GF-D8 (cell line): ENCODE results near the gene GNAQ.
"Not testable (repeated sequence)": the region's sequence is repeated elsewhere in the genome, so short reads cannot be mapped to it uniquely, and the experiment has no call there.

Source experiments
- DNase-seq: peaks from one replicate; lab custom pipeline; 2025; lab: John Stamatoyannopoulos, UW

The GNAQ gene

DNA sequence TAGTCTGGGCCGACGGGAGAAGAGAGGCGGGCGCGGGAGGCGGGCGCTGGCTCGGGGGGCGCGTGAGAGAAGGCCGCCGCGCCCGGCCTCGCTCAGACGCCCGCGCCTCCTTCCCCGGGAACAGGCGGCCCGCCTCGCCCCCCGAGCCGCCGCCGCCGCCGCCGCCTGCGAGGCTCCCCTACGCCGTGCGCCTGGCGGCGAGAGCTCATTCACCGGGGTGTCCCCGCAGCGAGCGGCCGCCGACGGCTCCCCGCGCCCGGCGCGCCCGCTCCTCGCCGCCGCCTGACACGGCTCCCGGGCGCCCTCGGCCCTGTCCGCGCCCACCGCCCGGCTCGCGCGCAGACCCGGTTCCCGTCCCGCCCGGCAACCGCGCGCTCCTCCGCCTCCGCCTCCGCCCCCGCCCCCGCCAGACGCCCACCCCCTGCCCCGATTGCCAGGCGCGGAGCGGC, at the start of gene GNAQ:
Gene GNAQ, minus strand, starts transcription at position 368 of the 449 bp plus-strand sequence. CDS start 576 bp downstream, outside the sequence.
- no peak for DNase-seq

DNA sequence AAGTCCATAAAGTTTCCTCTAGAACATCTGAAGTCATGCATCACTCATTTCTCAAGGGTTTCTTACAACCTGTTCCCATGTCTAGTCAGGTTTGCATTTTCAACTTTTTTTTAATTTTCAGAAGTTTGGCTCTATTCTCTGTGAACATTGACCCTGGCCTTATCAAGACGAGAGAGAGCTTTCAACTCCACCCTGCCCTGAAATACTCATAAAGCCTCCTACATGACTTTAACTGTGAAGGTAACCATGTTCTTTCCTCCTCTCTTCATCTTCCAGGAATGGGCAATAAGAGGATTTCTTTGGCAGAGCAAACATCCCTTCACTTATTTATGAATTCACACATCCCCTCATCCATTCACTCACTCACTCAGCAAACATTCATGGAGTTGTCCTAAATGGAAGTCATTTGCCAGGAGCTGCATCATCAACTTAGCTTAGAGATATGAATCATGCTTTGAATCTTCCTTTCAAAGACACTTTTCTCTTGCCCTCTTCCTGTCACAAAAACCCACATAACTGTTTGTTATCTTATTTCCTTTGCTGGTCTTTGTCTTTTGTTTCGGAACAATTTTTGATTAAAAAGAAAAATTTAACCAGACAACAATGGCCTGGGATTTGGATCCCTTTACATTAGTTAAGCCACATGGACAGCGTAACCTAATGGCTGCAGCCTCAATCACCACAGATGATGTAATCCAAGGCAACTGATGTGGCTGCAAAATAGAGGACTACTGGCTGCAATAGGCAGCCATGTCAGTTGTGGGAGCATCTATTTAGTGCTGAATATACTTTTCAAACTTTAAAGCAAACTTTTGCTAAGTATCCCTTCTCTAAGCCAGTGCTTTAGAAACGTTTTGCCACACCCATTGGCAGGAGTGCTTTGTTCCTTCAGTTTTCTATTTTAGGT, 43.0 kb upstream of the GNAQ start:
- no peak for DNase-seq

DNA sequence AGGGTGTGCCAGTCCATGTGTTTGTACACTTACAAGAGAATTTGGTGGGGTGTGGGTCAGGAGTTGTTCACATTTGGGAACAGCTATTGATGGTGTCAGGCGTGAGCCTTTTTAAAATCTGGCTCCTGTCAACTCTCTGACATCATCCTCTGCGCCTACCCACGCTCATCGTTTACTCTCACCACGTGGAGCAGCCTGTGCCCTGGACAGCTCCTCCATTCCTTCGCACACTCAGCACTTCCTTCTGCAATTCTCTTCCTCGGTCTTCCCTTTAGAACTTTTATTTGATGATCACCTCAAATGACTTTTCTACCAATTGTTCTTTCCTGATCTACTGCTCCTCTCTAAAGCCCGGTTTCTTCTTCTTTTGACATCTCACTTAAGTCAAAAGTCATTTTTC, 42.1 kb upstream of the GNAQ start:
- DNase-seq = no peak

DNA sequence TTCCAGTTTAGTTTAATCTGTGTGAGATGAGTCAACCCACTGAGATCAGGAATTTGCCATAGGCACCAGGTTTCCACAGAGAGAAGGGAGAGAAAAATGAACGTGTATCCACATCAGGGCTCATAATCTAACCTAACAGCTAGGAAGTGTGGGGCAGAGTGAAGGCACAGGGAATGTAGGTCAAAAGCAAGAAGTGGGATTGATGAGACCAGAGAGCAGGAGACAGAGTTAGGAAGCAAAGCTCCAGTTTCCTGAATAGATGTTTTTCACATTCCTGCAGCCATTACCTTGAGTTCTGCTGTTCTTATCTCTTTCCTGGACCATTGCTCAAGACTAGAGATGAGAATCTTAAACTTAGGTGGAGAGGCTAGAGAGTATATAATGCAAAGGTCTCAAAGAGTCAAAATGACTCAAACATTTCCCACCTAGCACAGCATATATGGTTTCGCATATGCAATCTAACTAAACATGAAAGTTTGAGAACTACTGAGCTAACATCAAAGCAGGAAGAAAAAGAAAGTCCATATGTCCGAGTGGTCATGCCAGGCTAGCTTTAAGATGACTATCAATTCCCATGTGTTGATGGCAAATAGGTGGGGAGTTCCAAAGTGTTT, 41.1 kb upstream of the GNAQ start:
- no peak for DNase-seq

DNA sequence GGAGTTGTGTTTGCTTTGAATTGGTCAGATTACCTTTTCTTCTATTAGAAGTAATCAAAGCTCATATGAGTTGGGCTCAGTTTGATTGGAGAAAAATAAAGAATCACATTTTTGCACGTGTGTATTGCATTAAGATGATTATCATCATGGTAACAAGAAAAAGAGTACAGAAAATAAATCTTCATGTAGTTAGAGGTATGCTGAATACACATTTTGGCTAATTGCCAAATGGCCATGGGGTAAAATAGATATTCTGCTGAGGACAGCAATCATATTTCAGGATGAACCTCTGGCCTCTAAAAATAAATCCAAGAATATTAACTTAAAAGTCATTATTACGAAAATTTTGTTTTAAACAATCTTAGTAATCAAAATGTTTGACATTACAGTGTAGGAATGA, 38.9 kb upstream of the GNAQ start:
- no peak for DNase-seq

DNA sequence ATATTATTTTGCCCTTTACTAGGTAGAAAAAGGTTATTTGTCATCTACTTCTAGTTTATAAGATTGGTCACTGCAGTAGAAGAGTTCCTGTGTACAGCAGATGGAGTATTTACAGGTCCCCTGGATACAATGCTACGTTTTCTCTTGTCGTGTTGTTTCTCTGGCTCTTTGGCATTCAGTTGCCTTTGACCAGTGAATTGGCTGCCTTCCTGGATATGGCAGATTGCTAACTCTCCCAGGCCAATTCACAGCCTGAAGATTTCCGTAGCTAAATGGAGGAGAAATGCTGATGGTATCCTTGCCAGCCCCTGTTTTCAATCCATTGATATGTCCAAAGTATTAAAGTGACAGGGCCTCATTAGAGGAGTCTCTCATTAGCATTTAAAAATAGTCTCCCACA, 32.5 kb upstream of the GNAQ start:
- no peak for DNase-seq

DNA sequence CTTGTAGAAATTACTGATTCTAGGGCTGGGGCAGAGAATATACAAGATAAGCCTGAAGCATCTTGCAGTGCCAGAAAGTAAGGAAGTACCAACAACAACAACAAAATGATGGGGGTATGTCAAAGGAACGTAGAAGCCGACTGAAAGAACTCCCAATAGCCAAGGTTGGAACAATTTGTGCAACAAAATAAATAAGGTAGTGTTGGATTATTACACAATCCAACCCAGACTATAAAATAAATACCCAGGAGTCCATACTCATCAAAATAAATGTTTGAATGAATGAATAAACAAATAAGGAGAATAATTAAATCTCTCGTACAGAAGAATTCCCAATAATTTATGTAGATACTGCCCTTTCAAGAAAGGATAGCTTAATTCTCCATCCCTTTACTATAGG, 31.1 kb upstream of the GNAQ start:
- DNase-seq = no peak

DNA sequence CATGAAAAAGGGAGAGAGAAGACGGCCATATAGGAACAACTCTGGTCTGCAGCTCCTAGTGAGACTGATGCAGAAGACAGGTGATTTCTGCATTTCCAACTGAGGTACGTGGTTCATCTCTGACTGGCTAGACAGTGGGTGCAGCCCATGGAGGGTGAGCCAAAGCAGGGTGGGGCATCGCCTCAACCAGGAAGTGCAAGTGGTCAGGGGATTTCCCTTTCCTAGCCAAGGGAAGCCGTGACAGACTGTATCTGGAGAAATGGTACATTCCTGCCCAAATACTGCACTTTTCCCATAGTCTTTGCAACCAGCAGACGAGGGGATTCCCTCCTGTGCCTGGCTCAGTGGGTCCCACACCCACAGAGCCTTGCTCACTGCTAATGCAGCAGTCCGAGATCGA, 22.6 kb upstream of the GNAQ start:
- DNase-seq = not testable (repeated sequence)

DNA sequence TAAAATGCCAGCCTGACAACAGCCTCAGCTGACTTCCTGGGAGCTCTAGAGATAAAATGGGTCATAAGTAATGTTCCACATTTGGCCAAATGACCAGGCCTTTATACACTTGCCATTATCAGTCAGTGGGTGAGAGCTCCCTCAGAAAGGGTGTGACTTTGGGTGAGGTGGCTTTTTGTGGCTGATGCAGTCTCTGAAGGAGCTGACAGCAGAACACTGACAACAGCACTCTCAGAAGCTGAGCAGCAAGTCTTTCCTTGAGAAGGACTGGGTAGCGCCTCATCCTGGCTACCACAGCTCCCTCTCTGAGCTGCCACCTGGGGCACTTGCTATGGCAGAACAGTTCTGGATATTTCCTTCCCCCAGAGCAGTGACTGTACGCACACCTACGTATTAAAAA, 22.0 kb upstream of the GNAQ start:
- no peak for DNase-seq

DNA sequence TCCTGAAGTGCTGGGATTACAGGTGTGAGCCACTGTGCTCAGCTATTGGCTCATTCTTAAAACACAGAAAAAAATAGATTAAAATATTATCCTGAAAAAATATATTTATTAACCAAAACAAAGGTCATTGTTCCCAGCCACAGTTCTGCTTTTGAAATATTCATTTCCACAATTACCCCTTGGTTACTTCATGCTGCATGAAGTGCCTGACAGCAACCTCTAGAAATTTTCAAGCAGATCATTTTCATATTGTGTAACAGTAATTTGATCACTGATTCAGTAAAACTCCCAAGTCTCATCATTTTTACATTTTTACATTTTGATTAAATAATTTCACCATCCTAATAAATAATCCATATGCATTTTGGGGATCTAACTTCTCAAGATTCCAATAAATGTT, 18.8 kb upstream of the GNAQ start:
- no peak for DNase-seq

DNA sequence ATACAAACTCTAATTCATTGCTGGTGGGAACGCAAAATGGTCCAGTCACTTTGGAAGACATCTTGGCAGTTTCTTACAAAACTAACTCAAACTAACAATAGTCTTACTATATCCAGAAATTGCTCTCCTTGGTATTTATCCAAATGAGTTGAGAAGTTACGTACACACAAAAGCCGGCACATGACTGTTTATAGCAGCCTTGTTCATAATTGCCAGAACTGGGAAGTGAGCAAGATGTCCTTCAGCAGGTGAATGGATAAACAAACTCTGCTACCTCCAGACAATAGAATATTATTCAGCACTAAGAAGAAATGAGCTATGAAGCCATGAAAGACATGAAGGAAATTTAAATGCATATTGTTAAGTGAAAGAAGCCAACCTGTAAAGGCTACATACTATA, 17.9 kb upstream of the GNAQ start:
- DNase-seq = no peak

DNA sequence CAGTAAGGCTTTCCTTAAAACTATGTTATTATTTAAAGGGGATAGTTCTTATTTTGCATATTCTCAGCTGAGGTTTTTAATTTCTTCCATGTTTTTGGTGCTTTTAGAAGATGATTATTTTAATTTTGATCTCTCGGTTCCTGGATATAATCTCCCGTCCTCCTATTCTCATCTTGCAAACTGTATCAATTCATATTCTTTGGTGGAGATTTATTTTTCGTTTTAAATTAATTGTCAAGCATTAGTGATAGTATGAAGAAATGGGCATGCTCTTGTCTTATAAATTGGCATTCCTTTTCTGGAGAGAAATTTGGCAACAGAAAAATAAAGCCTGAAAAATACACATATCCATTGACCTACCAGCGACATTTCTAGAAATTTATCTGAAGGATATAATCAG, 15.5 kb upstream of the GNAQ start:
- no peak for DNase-seq

DNA sequence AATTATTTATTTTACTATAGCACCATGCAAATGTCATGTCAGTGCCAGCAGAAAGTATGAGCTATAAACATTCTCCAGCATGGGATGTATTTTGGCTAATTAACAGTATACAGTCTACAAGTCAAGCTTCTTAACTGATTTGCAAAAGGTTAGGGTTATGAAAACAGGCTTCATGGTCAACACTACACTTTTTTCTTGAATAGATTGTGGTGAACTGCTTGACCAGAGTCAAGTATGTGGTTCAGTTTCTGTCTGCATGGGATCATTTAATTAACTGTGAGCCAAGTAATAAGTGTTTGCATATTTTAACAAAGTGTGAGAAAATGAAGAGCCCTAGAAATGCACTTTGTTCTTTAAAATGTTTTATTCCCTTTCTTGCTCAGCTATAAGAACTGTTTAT, 14.5 kb upstream of the GNAQ start:
- DNase-seq = no peak

DNA sequence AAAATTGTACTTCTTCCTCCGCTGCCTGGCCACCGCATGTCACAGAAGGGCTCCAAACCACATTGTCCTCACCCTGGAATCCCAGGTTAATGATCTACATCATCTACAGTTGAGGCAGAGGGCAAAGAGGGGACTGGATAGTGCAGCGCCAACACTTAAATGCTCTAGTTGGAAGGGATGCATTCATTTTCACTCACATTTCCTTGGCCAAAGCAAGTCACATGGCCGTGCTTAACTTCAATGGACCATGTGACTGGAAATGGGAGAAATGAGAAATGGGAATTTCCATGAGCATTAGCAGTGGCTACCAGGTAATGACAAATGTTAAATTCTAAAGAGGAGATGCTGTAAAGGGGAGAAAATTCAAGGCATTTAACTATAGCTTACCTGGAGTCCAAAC, 13.3 kb upstream of the GNAQ start:
- DNase-seq = no peak

DNA sequence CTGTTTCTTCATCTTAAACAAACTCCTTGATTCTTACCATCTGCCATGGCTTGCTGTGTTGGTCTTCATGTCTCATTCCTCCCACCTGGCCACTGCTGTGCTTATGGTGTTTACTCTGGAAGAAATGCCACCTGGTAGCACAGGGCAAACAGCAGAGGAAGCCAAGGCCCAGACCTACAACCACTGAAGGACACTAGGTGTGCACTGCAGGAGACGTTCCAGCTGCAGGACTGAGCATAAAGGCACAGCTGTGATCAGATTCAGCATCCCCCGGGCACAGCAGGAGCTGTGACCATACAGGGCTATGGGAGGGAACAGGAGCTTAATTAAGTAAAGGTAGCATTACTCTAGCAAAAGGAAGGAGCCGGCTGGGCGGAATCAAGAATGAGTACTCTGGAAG, 12.6 kb upstream of the GNAQ start:
- DNase-seq = no peak

DNA sequence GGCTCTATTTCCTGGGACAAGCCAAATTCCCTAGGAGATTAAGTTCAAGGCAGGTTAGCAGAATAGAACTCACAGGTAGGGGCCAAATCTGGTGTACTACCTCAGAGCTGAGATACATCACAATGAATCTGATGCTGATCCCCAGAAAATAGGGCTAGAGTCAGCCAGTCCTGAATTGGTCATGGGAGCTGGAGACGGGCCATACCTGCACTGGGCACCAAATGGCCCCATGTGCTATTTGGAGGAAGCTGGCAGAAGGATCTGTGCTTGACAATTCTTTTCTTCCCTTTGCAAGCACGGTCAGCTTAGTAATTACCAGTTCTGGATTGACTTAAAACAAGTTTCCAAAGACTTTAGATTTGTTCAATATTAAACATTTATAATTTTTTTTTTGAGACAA, 10.4 kb upstream of the GNAQ start:
- DNase-seq = no peak

DNA sequence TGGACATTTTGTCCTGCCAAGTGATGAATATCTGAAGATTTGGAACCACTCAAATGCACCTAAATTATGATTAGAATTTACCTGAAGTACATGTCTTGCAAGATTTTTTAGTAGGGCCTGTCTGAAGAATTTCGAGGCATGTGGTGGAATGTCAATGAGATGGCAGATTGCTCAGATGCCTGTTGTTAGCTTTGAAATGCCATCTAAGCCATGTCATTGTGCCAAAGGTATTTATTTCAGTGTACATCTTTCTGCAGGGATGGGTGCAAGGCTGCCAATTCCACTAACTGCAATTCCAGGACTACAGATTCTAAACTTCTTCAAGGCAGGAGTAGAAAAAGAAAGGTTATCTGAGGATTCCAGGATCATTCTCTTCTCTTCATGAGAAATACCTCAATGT, 9.1 kb upstream of the GNAQ start:
- no peak for DNase-seq

DNA sequence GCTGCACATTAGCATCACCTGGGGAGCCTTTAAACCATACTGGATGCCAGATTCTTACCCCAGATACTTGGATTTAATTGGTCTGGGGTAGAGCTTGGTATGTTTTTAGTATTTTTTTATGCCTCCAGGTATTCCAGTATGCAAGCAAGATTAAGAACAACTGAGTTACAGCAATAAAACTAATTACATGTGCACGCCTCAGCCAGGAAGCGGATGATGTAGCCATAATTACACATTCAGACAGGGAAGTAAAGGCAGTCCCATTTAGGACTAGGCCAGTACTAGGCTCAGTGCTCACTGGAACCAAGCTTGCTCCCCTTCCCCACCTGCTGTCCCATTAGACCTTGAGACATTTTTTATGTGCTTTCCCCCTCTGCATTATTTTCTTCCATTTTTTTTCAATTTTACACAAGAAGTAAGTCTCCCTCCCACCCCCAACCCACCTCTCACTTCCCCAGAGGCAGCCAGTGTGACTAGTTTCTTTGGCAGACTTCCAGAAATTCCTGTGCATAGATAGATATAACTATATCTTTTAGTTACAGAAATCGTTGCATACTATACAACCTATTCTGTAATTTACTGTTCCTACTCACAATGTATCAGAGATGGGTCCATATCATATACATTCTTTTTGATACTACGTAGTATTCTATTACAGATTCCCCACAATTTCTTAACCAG, 7.1 kb upstream of the GNAQ start:
- DNase-seq = no peak

DNA sequence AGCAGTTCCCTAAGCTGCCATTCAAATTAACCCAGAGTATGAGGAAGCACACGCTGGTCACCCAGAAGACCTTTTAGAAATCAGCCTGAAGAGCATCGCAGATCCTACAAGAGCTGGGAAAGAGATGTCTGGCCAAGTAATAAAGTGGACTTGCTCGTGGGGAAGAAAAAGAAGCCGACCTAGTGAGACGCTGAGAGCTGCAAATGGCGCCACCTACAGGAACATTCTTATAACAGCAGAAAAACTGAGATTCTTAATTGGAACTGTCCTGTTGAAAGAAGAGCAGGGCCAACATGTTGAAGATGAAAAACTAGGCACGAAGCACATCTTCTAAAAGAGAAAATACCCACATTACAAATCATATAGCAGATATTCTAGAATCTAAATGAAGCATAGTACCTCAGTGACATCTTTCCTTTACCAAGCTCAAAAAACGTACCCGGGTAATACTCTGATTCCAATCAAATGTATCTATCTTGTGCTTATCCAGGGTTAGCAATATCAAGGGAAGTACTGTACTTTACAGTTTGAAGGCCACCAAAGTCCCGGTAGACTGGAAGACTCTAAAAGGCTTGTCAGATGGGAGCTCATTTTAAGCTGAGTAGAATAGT, 3.9 kb upstream of the GNAQ start:
- peak; percentile 72 for DNase-seq

DNA sequence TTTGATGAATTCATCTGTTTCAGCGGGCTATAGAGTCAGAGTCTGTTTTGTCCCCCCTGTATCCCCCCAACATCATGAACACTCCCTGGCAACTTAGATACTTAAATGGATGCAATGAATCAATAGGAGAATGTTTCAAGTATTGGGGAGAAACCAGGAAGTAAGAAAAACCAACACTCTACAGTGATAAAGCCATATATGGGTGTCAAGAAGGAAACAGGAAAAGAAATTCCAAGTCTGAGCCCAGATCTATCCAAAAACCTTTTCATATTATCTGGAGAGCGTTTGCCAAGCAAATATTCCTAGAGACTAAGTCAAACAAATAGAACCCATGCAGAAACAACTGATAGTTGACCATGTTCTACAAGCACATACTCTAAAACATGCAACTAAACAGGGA, 2.3 kb upstream of the GNAQ start:
- DNase-seq = no peak

DNA sequence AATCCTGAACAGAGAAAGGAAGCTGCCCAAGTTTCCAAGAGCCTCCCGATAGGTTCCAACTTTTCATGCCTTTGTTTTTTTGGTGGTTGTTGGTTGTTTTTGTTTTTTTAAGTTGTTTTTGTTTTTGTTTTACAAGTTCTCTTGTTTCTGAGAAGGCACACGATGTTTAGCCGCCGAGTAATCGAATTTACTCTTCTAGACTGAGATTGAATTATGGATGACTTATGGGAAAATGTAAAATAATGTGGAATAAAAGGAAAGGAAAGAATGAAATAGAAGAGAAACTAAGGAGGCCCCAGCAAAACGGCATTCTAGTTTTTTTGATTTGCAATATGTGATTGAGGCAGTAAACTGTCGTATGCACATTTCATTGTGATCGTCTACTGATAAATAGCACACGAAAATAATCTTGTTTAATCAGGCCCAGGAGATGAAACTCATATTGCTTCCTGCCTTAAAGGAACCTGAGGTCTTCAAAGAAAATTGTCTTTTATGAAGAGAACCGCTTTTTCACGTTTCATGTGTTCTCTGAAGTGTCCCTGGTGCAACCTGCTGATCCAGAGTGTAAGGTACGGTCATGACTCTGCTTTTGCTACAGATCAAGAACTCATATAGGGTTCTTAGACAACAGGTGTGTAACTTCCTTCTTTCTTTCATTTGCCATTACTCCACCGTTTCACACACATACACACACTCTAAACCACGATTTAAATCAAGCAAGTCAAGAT, 1.3 kb upstream of the GNAQ start:
- DNase-seq = peak; percentile 58
